HepG2 (cell line): ENCODE results near the gene STK17A. TPM values are rescaled to one million over a fixed set of nuclear protein-coding genes. Genes with fewer than 3 reads are reported as not detected.
A peak's percentile ranks its signal among the peaks of the same experiment; 100 is the strongest.

Source experiments
- BCL6 ChIP-seq: IDR thresholded peaks from 2 replicates; pipeline ENCODE4 v1.6.1; 2016; ENCODE audit warnings: missing genetic modification reagents, missing compliant biosample characterization
- CEBPB ChIP-seq: IDR thresholded peaks from 2 replicates; pipeline ENCODE4 v1.6.1; 2011; ENCODE audit warnings: low read depth, low read length, improper control_type of control experiment, borderline replicate concordance
- IKZF5 ChIP-seq: IDR thresholded peaks from 2 replicates; pipeline ENCODE4 v1.6.1; 2018; ENCODE audit warnings: missing genetic modification reagents, mild to moderate bottlenecking, missing compliant biosample characterization
- IRX3 ChIP-seq: sonication (generic); formaldehyde crosslinking; IDR thresholded peaks from 2 replicates; pipeline ENCODE4 v1.8.1; 2023; ENCODE audit warnings: mild to moderate bottlenecking, low read depth, missing genetic modification reagents, borderline replicate concordance
- KDM5B ChIP-seq: sonication (generic); formaldehyde crosslinking; IDR thresholded peaks from 2 replicates; pipeline ENCODE4 v1.4.0; 2020; ENCODE audit warnings: missing genetic modification reagents, mild to moderate bottlenecking, borderline replicate concordance
- MXI1 ChIP-seq: IDR thresholded peaks from 3 replicates; pipeline ENCODE4 v1.6.1; 2012; ENCODE audit warnings: low read depth, low read length, inconsistent platforms, borderline replicate concordance
- NBN ChIP-seq: fragments of 450-650 bp; conservative IDR thresholded peaks from 2 replicates; pipeline ENCODE4 v1.6.1; 2017
- NR2F6 ChIP-seq, 2 experiments: IDR thresholded peaks; 2 replicates each; pipeline ENCODE4 v1.6.1; 2016; ENCODE audit warnings: antibody characterized with exemption in 1 of 2, mild to moderate bottlenecking in 1 of 2
- PHF8 ChIP-seq: sonication (generic); formaldehyde crosslinking; IDR thresholded peaks from 2 replicates; pipeline ENCODE4 v1.5.0; 2020; ENCODE audit warnings: missing genetic modification reagents
- TBX2 ChIP-seq: sonication (generic); formaldehyde crosslinking; IDR thresholded peaks from 2 replicates; pipeline ENCODE4 v1.5.0; 2020; ENCODE audit warnings: missing genetic modification reagents, mild to moderate bottlenecking, borderline replicate concordance
- ZBTB1 ChIP-seq: sonication (generic); formaldehyde crosslinking; IDR thresholded peaks from 2 replicates; pipeline ENCODE4 v1.4.0; 2020; ENCODE audit warnings: missing genetic modification reagents, borderline replicate concordance
- ZBTB38 ChIP-seq: sonication (generic); formaldehyde crosslinking; IDR thresholded peaks from 2 replicates; pipeline ENCODE4 v1.5.1; 2020; ENCODE audit warnings: mild to moderate bottlenecking, missing genetic modification reagents
- ZFY ChIP-seq: sonication (generic); formaldehyde crosslinking; IDR thresholded peaks from 2 replicates; pipeline ENCODE4 v1.4.0; 2020; ENCODE audit warnings: missing genetic modification reagents
- ZNF17 ChIP-seq: sonication (generic); formaldehyde crosslinking; IDR thresholded peaks from 2 replicates; pipeline ENCODE4 v1.5.0; 2020; ENCODE audit warnings: mild to moderate bottlenecking, missing genetic modification reagents
- ZNF337 ChIP-seq: sonication (generic); formaldehyde crosslinking; IDR thresholded peaks from 2 replicates; pipeline ENCODE4 v1.5.1; 2020; ENCODE audit warnings: missing genetic modification reagents, low read depth, mild to moderate bottlenecking, borderline replicate concordance
- ZNF788 ChIP-seq: sonication (generic); formaldehyde crosslinking; IDR thresholded peaks from 2 replicates; pipeline ENCODE4 v1.5.0; 2020; ENCODE audit warnings: mild to moderate bottlenecking, missing genetic modification reagents, borderline replicate concordance
- ZNF790 ChIP-seq: sonication (generic); formaldehyde crosslinking; IDR thresholded peaks from 2 replicates; pipeline ENCODE4 v1.8.0; 2022; ENCODE audit warnings: missing genetic modification reagents, mild to moderate bottlenecking, borderline replicate concordance
- ZNF891 ChIP-seq: sonication (generic); formaldehyde crosslinking; IDR thresholded peaks from 2 replicates; pipeline ENCODE4 v1.5.0; 2020; ENCODE audit warnings: mild to moderate bottlenecking, missing genetic modification reagents
- ZSCAN31 ChIP-seq: sonication (generic); formaldehyde crosslinking; IDR thresholded peaks from 2 replicates; pipeline ENCODE4 v1.5.0; 2020; ENCODE audit warnings: low read depth, mild to moderate bottlenecking, missing genetic modification reagents
- polyA plus RNA-seq, 8 experiments: library from polyadenylated mRNA; depleted of rRNA in 3 of 8; stranded (reverse) in 7 of 8; unstranded in 1 of 8; fragments of >200 nt; fragmentation: Illumina TruSeq in 4 of 8; extraction: Trizol in 4 of 8; gene quantifications; 2 replicates each; pipeline versions ENCODE4 v1.2.1 to v1.2.3, GENCODE V29; 2011 to 2016; ENCODE audit warnings: low read depth in 4 of 8, missing spikeins in 1 of 8, mixed read lengths in 1 of 8; ENCODE audit not compliant: insufficient read depth in 1 of 8
- total RNA-seq, 5 experiments: library from RNA; depleted of rRNA; stranded (reverse); fragments of >200 nt; fragmentation: Illumina TruSeq; extraction: Trizol; gene quantifications; 2 replicates each; pipeline ENCODE4 v1.2.3, GENCODE V29; 2016; ENCODE audit warnings: low read depth in 1 of 5
- TF ChIP-seq, protein P1 (sequence below): sonication (generic); formaldehyde crosslinking; IDR thresholded peaks from 2 replicates; pipeline ENCODE4 v1.5.0; 2020; ENCODE audit warnings: mild to moderate bottlenecking, missing genetic modification reagents, borderline replicate concordance
- TF ChIP-seq, protein P2 (sequence below): sonication (generic); formaldehyde crosslinking; IDR thresholded peaks from 2 replicates; pipeline ENCODE4 v1.5.1; 2020; ENCODE audit warnings: mild to moderate bottlenecking, missing genetic modification reagents, moderate library complexity

STK17A gene
- total and polyA plus RNA-seq, 2 of the 13 experiments (the other 11 are each of a cell fraction or from before 2014, with no cell fraction given), result 18.6 to 24.3 TPM

GRCh38 chr7:43582503-43583423 lies at the start of gene STK17A (continued):
- TF ChIP-seq, protein P1, sequence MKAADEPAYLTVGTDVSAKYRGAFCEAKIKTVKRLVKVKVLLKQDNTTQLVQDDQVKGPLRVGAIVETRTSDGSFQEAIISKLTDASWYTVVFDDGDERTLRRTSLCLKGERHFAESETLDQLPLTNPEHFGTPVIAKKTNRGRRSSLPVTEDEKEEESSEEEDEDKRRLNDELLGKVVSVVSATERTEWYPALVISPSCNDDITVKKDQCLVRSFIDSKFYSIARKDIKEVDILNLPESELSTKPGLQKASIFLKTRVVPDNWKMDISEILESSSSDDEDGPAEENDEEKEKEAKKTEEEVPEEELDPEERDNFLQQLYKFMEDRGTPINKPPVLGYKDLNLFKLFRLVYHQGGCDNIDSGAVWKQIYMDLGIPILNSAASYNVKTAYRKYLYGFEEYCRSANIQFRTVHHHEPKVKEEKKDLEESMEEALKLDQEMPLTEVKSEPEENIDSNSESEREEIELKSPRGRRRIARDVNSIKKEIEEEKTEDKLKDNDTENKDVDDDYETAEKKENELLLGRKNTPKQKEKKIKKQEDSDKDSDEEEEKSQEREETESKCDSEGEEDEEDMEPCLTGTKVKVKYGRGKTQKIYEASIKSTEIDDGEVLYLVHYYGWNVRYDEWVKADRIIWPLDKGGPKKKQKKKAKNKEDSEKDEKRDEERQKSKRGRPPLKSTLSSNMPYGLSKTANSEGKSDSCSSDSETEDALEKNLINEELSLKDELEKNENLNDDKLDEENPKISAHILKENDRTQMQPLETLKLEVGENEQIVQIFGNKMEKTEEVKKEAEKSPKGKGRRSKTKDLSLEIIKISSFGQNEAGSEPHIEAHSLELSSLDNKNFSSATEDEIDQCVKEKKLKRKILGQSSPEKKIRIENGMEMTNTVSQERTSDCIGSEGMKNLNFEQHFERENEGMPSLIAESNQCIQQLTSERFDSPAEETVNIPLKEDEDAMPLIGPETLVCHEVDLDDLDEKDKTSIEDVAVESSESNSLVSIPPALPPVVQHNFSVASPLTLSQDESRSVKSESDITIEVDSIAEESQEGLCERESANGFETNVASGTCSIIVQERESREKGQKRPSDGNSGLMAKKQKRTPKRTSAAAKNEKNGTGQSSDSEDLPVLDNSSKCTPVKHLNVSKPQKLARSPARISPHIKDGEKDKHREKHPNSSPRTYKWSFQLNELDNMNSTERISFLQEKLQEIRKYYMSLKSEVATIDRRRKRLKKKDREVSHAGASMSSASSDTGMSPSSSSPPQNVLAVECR (CRISPR knock-in tag), result peak; percentile 58; the same call in 1 of the 2 replicates
- TF ChIP-seq PHF8 (CRISPR knock-in tag) (peak; percentile 80), NR2F6 (IDR thresholded peaks at IDR 0.05) (no peak), NR2F6 (CRISPR knock-in tag; IDR thresholded peaks at IDR 0.05) (peak; percentile 59; the same call in 1 of the 2 replicates), MXI1 (peak; percentile 73; the same call in 1 of the 3 replicates), IRX3 (CRISPR knock-in tag) (0 out of 2 replicates have a peak, but pooled peaks have one; percentile 60), NBN (no peak), TBX2 (CRISPR knock-in tag) (peak; percentile 44; the same call in 1 of the 2 replicates), KDM5B (CRISPR knock-in tag) (peak; percentile 31; the same call in 1 of the 2 replicates), BCL6 (peak; percentile 23; the same call in 1 of the 2 replicates), CEBPB (no peak), ZBTB38 (CRISPR knock-in tag) (peak; percentile 72; the same call in 1 of the 2 replicates), ZNF337 (peak; percentile 53; the same call in 1 of the 2 replicates), ZNF891 (peak; percentile 27; the same call in 1 of the 2 replicates), ZSCAN31 (CRISPR knock-in tag) (peak; percentile 8), ZNF17 (CRISPR knock-in tag) (no peak), IKZF5 (CRISPR knock-in tag) (peak; percentile 89; the same call in 1 of the 2 replicates), ZNF790 (CRISPR knock-in tag) (peak; percentile 56; the same call in 1 of the 2 replicates), ZFY (peak; percentile 88), ZBTB1 (CRISPR knock-in tag) (no peak), ZNF788 (CRISPR knock-in tag) (peak; percentile 77; the same call in 1 of the 2 replicates)
- TF ChIP-seq, protein P2, sequence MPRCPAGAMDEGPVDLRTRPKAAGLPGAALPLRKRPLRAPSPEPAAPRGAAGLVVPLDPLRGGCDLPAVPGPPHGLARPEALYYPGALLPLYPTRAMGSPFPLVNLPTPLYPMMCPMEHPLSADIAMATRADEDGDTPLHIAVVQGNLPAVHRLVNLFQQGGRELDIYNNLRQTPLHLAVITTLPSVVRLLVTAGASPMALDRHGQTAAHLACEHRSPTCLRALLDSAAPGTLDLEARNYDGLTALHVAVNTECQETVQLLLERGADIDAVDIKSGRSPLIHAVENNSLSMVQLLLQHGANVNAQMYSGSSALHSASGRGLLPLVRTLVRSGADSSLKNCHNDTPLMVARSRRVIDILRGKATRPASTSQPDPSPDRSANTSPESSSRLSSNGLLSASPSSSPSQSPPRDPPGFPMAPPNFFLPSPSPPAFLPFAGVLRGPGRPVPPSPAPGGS, result no peak
